Measurements from ENCODE around the gene FNIP2.

GRCh38 chr4:158722917-158723793 lies 45.7 kb upstream of the FNIP2 start, which contains the start of gene PPID:
- TF ChIP-seq, protein P1, sequence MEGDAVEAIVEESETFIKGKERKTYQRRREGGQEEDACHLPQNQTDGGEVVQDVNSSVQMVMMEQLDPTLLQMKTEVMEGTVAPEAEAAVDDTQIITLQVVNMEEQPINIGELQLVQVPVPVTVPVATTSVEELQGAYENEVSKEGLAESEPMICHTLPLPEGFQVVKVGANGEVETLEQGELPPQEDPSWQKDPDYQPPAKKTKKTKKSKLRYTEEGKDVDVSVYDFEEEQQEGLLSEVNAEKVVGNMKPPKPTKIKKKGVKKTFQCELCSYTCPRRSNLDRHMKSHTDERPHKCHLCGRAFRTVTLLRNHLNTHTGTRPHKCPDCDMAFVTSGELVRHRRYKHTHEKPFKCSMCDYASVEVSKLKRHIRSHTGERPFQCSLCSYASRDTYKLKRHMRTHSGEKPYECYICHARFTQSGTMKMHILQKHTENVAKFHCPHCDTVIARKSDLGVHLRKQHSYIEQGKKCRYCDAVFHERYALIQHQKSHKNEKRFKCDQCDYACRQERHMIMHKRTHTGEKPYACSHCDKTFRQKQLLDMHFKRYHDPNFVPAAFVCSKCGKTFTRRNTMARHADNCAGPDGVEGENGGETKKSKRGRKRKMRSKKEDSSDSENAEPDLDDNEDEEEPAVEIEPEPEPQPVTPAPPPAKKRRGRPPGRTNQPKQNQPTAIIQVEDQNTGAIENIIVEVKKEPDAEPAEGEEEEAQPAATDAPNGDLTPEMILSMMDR (IDR thresholded peaks at IDR 0.05) = no peak
- TF ChIP-seq POLR2A (IDR thresholded peaks at IDR 0.05) = no peak

All from testis (tissue), 2 donors.